ENCODE results near the gene CTDP1. TPM values are rescaled to one million over a fixed set of nuclear protein-coding genes. Genes with fewer than 3 reads are reported as not detected.
A peak's percentile ranks its signal among the peaks of the same experiment; 100 is the strongest.

Gene CTDP1
- total RNA-seq, 1 experiment from 2014 or later: 33.7 TPM

DNA sequence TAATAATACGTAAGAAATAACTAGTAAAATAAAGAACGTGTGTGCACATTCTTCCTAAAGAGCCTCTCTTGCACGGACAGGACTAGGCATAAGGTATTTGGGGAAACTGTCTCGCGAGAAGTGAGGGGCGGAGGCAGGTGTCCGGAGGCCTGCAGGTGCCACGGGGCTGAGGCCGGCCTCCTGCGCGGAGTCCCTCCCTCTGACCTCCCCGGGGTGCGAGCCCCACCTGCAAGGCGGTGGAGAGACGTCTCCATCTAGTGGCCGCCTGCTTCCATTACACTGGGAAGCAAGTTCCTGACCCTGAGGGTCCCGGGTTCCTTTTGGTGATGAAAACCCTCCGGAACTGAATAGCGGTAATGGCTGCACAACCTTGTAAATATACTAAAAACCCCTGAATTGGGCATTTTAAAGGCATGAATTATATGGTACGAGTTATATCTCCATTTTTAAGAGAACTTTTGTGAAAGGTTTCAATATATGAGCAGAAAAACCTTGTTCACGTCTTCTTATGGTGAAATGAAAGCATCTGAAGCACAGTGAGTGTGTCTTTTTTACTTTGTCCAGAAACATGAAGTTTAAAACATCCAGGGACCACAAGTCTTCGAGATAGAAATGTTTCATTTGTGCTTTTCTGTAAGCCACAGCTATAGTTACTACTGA lies 35.5 kb upstream of the CTDP1 start:
- Mint-ChIP-seq H3K36me3 (ENCODE audit: insufficient read depth in 1 of 3, low read depth in 3 of 3) (no peaks in the 10 kb centered on the region), H3K4me3 (no peak overlapping the region), H3K27me3 (ENCODE audit: low read depth) (peaks cover 2% of the 10 kb centered on the region; the same call in 1 of the 2 replicates), H3K27ac (no peak overlapping the region), H3K9me3 (no peaks in the 10 kb centered on the region; a peak in 2 of 5 replicates), H3K4me1 (peaks cover 8 to 12% of the 10 kb centered on the region in 2 experiments)
- H3T11ph ChIP-seq (ENCODE audit: low read length): no peak overlapping the region
- no peak overlapping the region for H2AFZ ChIP-seq (ENCODE audit: low read length)
- no peak overlapping the region for H4K8ac ChIP-seq (replicated peaks; ENCODE audit: insufficient read length, low read depth, low read length)
- TF ChIP-seq, protein P1, sequence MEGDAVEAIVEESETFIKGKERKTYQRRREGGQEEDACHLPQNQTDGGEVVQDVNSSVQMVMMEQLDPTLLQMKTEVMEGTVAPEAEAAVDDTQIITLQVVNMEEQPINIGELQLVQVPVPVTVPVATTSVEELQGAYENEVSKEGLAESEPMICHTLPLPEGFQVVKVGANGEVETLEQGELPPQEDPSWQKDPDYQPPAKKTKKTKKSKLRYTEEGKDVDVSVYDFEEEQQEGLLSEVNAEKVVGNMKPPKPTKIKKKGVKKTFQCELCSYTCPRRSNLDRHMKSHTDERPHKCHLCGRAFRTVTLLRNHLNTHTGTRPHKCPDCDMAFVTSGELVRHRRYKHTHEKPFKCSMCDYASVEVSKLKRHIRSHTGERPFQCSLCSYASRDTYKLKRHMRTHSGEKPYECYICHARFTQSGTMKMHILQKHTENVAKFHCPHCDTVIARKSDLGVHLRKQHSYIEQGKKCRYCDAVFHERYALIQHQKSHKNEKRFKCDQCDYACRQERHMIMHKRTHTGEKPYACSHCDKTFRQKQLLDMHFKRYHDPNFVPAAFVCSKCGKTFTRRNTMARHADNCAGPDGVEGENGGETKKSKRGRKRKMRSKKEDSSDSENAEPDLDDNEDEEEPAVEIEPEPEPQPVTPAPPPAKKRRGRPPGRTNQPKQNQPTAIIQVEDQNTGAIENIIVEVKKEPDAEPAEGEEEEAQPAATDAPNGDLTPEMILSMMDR (conservative IDR thresholded peaks at IDR 0.05): peak; percentile 97
- H3K14ac ChIP-seq (ENCODE audit: insufficient read depth, low read length): no peak overlapping the region
- no peak overlapping the region for H2BK12ac ChIP-seq (ENCODE audit: insufficient read length, low read depth, low read length)
- H3K9ac ChIP-seq (ENCODE audit: extremely low read depth, insufficient read length, low read length): no peak overlapping the region
- no peak overlapping the region for H3K18ac ChIP-seq (ENCODE audit: insufficient read length, low read depth, low read length)
- DNase-seq: peak; percentile 85
- no peak overlapping the region for H3K4me2 ChIP-seq (ENCODE audit: insufficient read depth, insufficient read length, low read length)
- no peak overlapping the region for H2BK5ac ChIP-seq (ENCODE audit: insufficient read length, low read length)
- H3K27me3 ChIP-seq (ENCODE audit: insufficient read depth, low read length): no peaks in the 10 kb centered on the region
- H3K79me2 ChIP-seq (ENCODE audit: insufficient read depth, low read length): no peaks in the 10 kb centered on the region
- H3K4me1 ChIP-seq (ENCODE audit: insufficient read depth, low read length): no peaks in the 10 kb centered on the region
- H3K79me1 ChIP-seq (ENCODE audit: insufficient read depth, low read depth, low read length, poor library complexity, severe bottlenecking): no peaks in the 10 kb centered on the region
- no peak overlapping the region for H3K4ac ChIP-seq (ENCODE audit: low read depth, low read length)
- H4K91ac ChIP-seq (ENCODE audit: insufficient read length, low read depth, low read length): no peak overlapping the region
- H2AK5ac ChIP-seq (ENCODE audit: insufficient read length, low read length): no peak overlapping the region
- no peaks in the 10 kb centered on the region for H3K23me2 ChIP-seq (ENCODE audit: insufficient read length, low read depth, low read length, poor library complexity, severe bottlenecking)
- no peak overlapping the region for H3K27ac ChIP-seq (ENCODE audit: insufficient read length, low read depth, low read length)
- no peaks in the 10 kb centered on the region for H4K20me1 ChIP-seq (ENCODE audit: control insufficient read depth, insufficient read depth, insufficient read length)
- no peak overlapping the region for H2BK20ac ChIP-seq (ENCODE audit: low read depth, low read length, poor library complexity, severe bottlenecking)
- H3K23ac ChIP-seq (ENCODE audit: insufficient read length, low read depth, low read length): no peak overlapping the region
- no peak overlapping the region for H4K5ac ChIP-seq (ENCODE audit: insufficient read length, low read depth, low read length)
- WGBS (ENCODE audit: extremely low coverage, insufficient read length, low lambda C conversion rate): no CpG with 5 or more reads among the region's 22 CpGs
- no peak overlapping the region for H2BK15ac ChIP-seq (ENCODE audit: low read depth, low read length)
- no peak overlapping the region for H2BK120ac ChIP-seq (ENCODE audit: low read depth, low read length, poor library complexity, severe bottlenecking)
- H3K56ac ChIP-seq (ENCODE audit: insufficient read length, low read depth, low read length): no peak overlapping the region
- no peaks in the 10 kb centered on the region for H3K9me3 ChIP-seq (ENCODE audit: control insufficient read depth, low read depth, low read length)

Measured in H9 (cell line).